ENCODE data around the gene DUOX1.

The DUOX1 gene

DNA sequence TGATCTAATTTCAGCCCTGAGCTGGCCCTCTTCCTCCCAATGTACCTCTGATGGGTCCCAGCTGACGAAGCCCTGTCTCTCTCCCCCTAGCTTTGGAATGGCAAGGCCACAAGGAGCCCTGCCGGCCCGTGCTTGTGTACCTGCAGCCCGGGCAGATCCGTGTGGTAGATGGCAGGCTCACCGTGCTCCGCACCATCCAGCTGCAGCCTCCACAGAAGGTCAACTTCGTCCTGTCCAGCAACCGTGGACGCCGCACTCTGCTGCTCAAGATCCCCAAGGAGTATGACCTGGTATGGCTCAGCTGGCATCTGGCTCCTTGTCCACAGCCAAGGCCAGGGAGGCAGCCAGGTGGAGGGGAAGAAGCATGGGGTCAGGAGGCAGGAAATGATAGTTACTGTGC, 14.2 kb downstream of the DUOX1 start:
- no peak for DNase-seq

- no peak for DNase-seq
These were observed 15.0 kb downstream of the DUOX1 start for GRCh38 chr15:45144775-45145174.

GRCh38 chr15:45146405-45146804, 16.6 kb downstream of the DUOX1 start:
- no peak for DNase-seq

DNA sequence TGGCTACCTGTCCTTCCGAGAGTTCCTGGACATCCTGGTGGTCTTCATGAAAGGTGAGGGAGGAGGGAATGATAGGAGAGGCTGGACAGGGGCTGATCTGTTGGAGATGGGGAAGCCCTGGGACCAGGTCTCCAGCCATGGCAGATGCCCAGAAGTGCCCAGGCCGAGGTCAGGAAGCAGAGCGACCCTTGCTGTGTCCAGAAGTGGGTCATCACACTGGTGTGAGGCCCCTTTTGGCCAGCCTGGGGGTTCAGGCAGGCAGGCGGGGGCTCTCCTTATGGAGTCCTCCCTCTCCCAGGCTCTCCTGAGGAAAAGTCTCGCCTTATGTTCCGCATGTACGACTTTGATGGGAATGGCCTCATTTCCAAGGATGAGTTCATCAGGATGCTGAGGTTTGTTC, 17.8 kb downstream of the DUOX1 start:
- DNase-seq, result no peak

DNA sequence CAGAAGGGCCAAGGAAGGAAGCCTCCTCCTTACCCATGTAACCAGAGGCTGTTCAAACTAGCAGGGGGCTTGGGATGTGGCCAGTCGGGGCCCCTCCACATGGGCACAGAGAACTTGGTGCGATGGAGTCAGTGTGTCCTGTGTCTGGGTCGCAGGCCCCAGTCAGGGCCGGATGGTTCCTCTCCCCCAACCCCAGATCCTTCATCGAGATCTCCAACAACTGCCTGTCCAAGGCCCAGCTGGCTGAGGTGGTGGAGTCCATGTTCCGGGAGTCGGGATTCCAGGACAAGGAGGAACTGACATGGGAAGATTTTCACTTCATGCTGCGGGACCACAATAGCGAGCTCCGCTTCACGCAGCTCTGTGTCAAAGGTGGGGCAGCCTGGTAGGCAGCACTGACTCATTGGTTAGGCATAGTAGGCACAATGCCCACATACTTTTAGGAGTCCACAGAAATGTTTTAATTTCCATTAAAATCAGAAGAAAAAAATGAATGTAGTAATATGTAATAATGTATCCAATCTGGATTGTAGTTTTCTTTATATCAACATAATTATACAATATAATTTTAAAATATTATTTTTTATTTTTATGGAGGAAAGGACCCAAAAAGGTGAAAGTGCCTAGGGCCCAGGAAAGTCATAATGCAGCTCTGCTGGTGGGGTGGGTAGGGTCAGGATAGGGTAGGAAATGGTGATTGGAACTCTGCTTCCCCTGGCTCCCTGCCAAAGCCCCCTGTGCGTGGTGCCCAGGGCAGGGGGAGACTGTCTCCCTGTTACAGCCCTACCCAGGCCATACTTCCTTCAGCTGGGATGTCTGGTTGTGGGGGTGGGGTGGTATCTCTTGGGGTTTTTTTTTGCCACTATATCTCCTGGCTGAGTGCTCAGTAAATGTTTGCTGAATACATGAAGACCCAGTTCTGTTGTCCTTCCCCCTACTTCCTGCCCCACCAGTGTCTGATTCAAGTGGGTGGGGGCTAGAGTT, 18.6 kb downstream of the DUOX1 start:
- no peak for DNase-seq

- DNase-seq, result no peak
These were observed 19.3 kb downstream of the DUOX1 start for GRCh38 chr15:45149060-45149459.

- no peak for DNase-seq
These were observed 20.7 kb downstream of the DUOX1 start for GRCh38 chr15:45150481-45150880.

DNA sequence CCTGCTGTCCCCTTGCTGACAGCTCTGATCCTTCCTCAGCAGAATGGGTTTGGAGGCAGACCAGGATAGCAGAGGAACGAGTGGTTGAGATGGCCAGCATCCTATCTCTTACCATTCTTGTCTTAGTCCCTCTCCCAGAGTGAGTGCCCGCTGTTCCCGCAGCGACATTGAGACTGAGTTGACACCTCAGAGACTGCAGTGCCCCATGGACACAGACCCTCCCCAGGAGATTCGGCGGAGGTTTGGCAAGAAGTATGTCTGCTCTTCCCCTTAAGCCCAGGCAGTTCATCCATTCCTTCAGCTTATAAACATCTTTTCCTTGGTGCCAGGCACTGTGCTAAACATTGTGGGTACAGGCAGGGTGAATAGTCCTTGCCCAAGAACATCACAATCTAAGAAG, 21.2 kb downstream of the DUOX1 start:
- DNase-seq, result no peak

- DNase-seq, result no peak
These were observed 22.4 kb downstream of the DUOX1 start for GRCh38 chr15:45151998-45152828.

DNA sequence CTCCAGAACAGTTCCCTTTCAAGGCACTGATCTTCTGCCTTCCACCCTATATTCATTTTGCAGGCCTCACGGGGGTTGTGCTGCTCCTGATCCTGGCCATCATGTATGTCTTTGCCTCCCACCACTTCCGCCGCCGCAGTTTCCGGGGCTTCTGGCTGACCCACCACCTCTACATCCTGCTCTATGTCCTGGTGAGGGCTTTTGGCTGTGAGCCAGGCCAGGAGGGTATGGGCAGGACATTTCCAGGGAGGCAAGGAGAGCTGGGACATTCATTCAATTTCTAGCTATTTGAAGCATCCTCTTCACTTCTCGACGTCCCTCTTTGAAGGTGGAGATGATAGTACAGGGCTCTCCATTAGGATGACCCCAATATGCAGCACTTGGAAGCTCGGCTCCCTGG, 25.9 kb downstream of the DUOX1 start:
- DNase-seq, result no peak

- DNase-seq, result peak; percentile 21
These were observed 27.1 kb downstream of the DUOX1 start for GRCh38 chr15:45156744-45157455.

- peak; percentile 50 for DNase-seq
These were observed 28.2 kb downstream of the DUOX1 start for GRCh38 chr15:45157974-45158373.

DNA sequence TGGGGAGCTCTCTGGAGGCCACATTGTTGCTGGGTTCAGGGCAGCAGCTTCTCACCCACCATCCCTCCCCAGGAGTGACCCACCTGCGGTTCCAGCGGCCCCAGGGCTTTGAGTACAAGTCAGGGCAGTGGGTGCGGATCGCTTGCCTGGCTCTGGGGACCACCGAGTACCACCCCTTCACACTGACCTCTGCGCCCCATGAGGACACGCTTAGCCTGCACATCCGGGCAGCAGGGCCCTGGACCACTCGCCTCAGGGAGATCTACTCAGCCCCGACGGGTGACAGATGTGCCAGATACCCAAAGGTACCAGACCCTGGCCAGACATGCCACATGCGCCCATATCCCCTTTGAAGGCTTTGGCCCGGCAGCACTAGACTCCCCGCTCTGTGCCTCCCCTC, 31.9 kb downstream of the DUOX1 start:
- DNase-seq, result no peak

DNA sequence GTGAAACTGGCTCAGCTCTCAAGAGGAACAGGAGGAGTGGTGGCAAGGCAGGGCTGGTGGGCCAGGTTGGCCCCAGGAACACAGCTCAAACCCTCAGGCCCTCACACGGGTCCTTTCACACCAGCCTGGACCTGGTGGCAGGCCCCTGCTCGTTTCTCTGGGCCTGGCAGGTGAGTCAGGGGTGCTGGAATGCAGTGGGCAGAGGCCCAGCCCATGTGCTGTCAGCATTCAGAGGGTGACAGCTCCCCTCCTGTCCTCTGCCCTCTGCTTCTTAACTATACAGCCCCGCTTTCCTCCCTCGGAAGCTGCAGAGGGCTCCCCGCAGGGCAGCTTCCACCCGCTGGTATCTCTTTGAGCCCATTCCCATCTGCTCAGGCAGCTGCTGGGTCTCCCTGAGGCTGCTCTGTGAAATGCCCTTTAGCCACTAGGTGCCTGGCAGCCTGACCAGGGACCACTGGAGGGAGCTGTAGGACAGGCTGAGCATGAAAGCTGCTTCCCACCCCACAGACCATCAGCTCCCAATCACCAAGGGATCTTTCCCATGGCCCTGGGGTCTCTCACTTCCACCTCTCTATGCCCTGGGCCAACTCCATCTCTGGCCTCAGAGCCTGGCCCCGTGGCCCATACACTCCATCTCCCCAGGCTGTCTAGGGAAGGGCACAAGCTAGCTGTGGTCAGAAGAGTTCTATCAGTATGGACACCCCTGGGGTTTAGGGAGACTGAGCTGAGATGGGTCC, 33.1 kb downstream of the DUOX1 start:
- DNase-seq, result peak; percentile 68

- DNase-seq, result no peak
These were observed 33.7 kb downstream of the DUOX1 start for GRCh38 chr15:45163508-45163856.

DNA sequence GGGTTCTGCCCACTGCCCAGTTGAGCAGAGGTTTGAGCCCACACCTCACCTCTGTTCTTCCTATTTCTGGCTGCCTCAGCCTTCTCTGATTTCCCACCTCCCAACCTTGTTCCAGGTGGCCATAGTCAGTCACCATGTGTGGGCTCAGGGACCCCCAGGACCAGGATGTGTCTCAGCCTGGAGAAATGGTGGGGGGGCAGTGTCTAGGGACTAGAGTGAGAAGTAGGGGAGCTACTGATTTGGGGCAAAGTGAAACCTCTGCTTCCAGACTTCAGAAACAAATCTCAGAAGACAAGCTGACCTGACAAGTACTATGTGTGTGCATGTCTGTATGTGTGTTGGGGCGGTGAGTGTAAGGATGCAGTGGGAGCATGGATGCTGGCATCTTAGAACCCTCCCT, 35.1 kb downstream of the DUOX1 start:
- no peak for DNase-seq

DNA sequence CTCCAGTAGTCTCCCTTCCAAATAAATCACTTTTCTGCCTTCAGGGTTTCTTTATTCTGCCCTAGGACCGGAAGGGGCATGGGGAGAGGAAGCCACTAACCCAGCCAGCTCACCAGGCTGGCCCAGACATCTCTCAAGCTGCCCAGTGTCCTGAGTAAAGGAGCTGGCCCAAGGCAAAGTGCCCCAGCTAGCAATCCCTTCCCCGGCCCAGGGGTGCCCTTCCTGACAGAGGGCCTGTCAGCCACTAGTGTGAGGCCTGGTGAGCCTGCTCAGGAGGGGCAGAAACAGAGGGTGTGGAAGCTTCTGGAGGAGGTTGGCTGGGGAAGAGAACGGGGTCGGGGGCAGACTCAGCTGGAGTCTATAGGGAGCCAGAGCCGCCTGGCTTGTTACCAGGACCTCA, 35.7 kb downstream of the DUOX1 start:
- no peak for DNase-seq

DNA sequence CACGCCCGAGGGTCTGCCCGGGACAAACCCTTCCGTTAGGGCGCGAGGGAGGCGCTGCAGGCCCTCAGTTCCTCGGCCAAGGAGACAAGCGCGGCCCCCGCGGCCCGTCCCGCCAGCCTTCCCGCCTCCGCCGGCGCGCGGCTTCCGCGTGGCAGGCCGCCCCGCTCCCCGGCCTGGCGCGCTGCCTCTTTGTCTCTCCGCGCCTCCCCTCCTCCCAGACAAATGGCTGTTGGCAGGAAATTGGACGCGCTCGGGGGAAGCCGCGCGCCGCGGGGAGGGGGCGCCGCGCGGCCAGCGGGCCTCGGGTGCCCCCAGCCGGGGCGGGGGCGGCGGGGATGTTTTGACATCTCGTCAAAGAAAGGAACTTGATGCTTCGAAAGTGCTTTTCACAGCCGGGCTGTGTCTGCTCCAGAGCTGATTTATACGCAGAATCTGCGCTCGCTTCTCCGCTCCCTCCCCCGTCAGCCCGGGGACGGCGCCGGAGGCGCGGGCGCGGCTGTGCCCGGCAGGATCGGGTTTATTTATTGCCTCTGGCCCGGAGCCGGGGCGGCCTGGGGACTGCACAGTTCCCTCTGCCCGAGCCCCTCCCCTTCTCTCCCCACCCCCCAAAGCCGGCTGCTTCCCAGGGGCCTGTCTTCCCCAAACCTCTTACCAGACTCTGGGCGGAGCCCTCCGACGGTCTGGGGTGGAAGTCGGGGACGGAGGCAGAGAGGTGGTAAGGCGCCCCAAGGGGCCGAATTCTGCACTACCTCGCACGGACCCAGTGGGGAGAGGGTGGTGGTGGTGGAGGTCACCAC, 37.2 kb downstream of the DUOX1 start:
- DNase-seq, result peak; percentile 94

- DNase-seq, result no peak
These were observed 37.9 kb downstream of the DUOX1 start for GRCh38 chr15:45167631-45168205.

DNA sequence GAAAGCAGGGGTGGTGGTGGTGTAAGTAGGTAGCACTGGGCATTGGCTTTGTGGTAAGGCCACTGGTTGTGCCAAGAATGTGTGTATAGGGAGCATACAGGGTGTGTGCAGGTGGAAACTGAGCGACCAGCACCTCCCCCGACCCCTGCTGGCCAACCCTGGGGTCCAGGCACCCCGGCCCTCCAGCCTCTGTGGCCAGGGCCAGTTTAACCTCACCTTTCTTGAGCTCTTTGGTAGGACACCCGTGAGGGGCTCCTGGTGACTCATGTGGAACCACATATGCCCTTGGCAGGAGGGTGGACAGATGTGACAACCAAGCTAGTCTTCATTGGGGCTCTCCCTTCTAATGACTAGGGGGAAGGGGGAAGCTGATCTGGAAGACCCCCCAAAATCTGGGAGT, 38.5 kb downstream of the DUOX1 start:
- no peak for DNase-seq

All from activated CD4-positive, alpha-beta T cell treated with anti-CD3 and anti-CD28 coated beads, Interleukin-10, Interleukin-2, amounts not matched to agents 100 ng/mL and 50 ng/mL, durations not matched to agents 16 hours and 8 hours (primary cell).